K562 (cell line): Measurements from ENCODE around the gene SLC10A1.

Source experiments
- BRCA1 ChIP-seq, 2 experiments: fragments of 450-650 bp in 1 of 2; sonication (generic) in 1 of 2; formaldehyde crosslinking in 1 of 2; IDR thresholded peaks; 2 replicates each; pipeline versions ENCODE4 v1.5.0 to v1.6.1; 2017 to 2020; ENCODE audit warnings: mild to moderate bottlenecking in 1 of 2, missing genetic modification reagents in 1 of 2
- GTF3C2 ChIP-seq: IDR thresholded peaks from 3 replicates; pipeline ENCODE4 v1.6.1; 2011; ENCODE audit warnings: borderline replicate concordance, mild to moderate bottlenecking, moderate library complexity; ENCODE audit not compliant: insufficient read length; ENCODE audit errors: extremely low read depth
- TF ChIP-seq, protein P1 (sequence below), 3 experiments: IDR thresholded peaks in 2 of 3; conservative IDR thresholded peaks in 1 of 3; 2 replicates each; pipeline ENCODE4 v1.5.1; 2011 to 2012; ENCODE audit warnings: low read length in 3 of 3, mild to moderate bottlenecking in 3 of 3, control low read depth in 2 of 3, improper control_type of control experiment in 1 of 3, inconsistent platforms in 1 of 3, low read depth in 1 of 3, mixed read lengths in 1 of 3, moderate library complexity in 1 of 3; ENCODE audit not compliant: insufficient read depth in 2 of 3

DNA sequence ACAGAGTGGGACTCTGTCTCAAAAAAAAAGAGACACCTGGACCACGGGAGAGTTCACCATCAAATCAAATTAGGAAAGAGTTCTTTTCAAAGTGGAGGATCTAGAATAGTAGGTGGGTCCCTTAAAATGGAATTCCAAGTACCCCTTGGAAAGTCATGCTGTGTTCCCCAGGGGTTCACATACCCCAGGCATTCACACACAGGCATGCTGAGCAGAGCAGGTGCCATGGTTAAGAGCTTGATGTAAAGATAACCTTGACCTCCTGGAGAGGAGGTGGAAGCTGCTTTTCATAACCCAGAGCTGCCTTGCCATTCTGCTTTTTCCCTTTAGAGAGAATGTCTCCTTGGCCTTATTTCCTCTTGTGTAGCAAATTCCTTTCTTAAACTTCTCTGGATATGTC, 44.3 kb downstream of the SLC10A1 start:
- TF ChIP-seq, protein P1, sequence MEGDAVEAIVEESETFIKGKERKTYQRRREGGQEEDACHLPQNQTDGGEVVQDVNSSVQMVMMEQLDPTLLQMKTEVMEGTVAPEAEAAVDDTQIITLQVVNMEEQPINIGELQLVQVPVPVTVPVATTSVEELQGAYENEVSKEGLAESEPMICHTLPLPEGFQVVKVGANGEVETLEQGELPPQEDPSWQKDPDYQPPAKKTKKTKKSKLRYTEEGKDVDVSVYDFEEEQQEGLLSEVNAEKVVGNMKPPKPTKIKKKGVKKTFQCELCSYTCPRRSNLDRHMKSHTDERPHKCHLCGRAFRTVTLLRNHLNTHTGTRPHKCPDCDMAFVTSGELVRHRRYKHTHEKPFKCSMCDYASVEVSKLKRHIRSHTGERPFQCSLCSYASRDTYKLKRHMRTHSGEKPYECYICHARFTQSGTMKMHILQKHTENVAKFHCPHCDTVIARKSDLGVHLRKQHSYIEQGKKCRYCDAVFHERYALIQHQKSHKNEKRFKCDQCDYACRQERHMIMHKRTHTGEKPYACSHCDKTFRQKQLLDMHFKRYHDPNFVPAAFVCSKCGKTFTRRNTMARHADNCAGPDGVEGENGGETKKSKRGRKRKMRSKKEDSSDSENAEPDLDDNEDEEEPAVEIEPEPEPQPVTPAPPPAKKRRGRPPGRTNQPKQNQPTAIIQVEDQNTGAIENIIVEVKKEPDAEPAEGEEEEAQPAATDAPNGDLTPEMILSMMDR (IDR thresholded peaks at IDR 0.05 in 2 of 3, conservative IDR thresholded peaks at IDR 0.05 in 1 of 3; ENCODE audit: insufficient read depth in 2 of 3, low read depth in 1 of 3, low read length in 3 of 3), result no peak
- TF ChIP-seq GTF3C2 (no peak), BRCA1 (IDR thresholded peaks at IDR 0.05) (no peak), BRCA1 (CRISPR knock-in tag; IDR thresholded peaks at IDR 0.05) (no peak)
